NCI-H2081 (cell line): Measurements from ENCODE around the gene KCNV2.

Source experiments
- DNase-seq, 2 experiments: peaks; one replicate each; lab custom pipeline; 2025; lab: John Stamatoyannopoulos, UW

The KCNV2 gene

GRCh38 chr9:2720179-2720654 is 2.9 kb downstream of the KCNV2 start:
- no peak for DNase-seq

GRCh38 chr9:2722715-2723114 is 5.4 kb downstream of the KCNV2 start:
- DNase-seq: no peak

DNA sequence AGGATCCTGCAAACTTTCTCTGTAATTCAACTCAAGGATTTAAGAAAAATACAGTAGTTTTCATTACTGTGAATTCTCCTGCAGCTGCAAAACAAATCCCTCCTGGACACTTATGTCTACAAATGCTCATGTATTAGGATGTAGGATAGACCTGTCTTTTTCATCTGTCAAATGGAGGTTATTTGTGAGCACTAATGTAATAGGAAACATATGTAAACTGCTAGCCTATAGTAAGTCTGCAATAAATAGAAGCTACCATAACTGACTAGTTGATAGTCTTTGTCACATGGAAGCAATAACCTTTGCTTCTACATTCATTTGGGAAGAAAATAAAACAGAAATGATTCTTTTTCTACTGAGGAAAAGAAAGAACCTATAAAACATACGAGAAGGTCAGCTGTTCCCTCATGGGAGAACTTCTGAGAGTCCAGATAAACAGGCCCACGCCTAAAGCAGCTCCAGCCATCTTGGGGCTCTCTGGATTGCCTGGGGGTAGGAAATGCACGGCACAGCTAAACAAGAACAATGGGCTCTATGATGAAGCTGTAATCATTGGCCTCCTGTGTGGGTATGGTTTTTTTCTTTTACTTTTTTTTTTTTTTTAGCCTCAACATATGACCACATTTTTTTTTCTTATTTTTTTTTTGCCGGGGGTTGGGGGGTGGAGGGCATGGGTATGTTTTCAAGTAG is 6.2 kb downstream of the KCNV2 start:
- DNase-seq: no peak

DNA sequence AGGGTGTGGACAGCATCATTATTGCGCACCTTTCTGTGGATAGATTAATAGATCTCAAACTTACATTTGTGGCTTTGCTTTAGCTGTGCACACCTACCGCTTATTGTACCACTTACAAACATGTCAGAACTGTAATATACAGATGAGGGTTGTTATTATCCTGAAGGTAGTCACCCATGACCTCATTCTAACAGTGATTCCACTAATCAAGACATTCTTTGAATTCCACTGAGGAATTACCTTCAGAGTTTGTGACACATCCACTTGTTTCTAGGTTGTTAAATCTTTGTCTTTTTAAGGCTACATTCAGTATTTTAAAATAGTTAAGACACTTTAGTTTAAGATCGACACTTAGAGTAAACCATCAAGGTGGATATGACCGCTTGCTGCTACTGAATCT is 7.8 kb downstream of the KCNV2 start:
- no peak for DNase-seq

GRCh38 chr9:2725898-2726649 is 8.8 kb downstream of the KCNV2 start:
- no peak for DNase-seq

DNA sequence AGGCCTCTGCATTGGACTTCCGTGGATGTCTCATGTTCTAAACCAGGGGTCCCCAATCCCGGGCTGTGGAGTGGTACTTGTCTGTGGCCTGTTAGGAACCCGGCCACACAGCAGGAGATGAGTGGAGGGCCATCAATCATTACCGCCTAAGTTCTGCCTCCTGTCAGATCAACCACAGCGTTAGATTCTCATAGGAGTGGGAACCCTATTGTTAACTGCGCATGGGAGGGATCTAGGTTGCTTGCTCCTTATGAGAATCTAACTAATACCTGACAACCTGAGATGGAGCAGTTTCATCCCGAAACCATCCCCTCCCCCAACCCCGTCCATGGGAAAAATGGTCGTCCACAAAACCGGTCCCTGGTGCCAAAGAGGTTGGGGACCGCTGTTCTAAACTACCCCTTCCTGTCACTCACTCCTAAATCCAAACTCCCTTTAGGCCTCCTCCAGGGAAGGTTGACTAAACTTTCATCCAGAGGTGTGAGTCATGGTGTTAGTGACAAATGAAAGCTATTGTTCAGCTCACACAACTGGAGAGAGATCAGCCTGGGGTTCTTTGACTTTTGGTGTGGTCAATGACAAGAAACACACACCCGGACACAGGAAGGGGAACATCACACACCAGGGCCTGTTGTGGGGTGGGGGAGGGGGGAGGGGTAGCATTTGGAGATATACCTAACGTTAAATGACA is 9.5 kb downstream of the KCNV2 start:
- no peak for DNase-seq

DNA sequence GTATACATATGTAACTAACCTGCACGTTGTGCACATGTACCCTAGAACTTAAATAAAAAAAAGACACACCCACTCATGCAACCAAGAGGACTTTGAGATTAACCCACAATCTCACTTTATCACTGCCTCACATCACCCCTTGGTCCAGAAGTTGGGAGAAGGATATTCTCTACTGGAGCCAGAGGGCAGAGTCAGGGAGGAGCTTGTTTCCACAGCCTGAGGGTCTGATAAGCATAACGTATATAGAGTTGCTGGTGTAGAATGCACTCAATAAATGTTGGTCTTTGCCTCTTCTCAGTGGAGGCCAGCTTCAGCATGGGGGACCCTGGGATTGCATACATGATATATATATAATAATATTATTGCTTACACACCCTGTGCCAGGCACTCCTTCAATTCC is 10.1 kb downstream of the KCNV2 start:
- DNase-seq: no peak

GRCh38 chr9:2727966-2728613 is 10.8 kb downstream of the KCNV2 start:
- DNase-seq: peak; percentile 60 to 77

- no peak for DNase-seq
Observed at GRCh38 chr9:2729003-2729402, 11.7 kb downstream of the KCNV2 start.

DNA sequence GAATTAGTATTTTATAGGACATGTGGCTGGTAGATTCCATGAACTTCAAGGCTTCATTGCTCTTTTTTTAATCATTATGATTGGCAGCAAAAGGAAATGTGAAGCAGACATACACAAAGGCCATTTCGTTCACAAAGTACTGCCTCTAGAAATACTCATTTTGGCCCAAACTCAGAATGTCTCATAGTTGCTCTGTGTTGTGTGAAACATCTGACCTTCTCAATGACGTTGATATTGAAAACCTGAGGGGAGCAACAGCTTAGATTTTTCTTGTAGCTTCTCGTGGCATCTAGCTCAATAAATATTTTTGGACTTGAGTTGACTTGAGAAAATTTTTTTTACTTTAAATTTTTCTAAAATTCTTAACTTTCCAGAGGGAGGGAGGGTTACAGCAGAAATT is 12.4 kb downstream of the KCNV2 start:
- DNase-seq: no peak

DNA sequence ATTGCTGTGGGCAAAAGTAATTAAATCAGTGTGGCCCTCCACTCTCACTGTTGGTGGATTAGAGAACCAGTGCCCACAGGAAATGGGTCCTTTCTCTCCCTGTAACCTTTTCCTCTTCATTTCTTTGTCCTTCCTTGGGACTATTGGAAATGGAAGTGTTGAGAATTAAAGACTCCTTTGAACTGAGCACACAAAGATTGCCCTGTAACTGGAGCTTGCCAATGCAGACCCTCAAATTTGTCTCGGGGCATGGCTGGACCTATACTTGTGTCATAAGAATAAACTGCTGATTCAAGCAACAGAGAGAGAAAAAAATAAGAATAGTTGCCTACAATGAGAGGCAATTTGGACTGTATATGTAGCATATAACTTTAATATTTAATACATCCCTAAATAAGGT is 13.7 kb downstream of the KCNV2 start:
- no peak for DNase-seq

DNA sequence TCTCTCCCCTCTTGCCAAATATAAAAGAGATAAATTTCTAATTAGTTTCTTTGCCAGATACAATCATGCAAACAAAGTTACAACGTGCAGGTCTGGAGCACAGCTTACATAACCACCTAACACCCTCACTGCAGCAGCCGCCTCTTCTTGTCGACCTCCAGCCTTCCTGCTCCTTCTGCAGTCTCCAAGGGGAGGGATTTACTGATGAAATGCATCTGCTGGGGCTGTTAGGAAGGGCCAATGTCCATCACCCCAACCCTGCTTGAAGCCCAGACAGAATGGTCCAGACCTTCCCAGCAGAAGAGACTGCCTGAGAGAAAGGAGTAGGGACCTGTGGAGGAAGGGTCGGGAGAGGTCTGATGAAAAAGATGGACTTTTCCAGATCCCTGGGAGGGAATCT is 15.2 kb downstream of the KCNV2 start:
- DNase-seq: no peak

DNA sequence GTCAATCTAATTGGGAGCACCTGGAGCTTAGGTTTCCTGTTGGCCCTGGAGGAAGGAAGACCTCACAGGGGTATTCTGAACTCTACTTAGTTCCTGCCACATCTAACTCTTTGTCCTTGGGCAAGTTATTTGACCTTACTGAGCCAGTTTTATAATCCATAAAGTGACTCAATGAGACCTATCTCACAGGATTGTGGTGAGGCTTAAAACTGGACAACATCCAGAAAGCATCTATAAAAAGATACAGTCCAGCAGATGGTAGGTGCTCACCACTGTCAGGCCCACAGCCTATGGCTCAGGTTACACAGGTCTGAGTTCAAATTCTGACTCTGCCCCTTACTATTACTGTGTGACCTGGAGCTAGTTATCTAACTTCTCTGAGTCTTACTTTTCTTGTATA is 23.3 kb downstream of the KCNV2 start:
- DNase-seq: no peak

DNA sequence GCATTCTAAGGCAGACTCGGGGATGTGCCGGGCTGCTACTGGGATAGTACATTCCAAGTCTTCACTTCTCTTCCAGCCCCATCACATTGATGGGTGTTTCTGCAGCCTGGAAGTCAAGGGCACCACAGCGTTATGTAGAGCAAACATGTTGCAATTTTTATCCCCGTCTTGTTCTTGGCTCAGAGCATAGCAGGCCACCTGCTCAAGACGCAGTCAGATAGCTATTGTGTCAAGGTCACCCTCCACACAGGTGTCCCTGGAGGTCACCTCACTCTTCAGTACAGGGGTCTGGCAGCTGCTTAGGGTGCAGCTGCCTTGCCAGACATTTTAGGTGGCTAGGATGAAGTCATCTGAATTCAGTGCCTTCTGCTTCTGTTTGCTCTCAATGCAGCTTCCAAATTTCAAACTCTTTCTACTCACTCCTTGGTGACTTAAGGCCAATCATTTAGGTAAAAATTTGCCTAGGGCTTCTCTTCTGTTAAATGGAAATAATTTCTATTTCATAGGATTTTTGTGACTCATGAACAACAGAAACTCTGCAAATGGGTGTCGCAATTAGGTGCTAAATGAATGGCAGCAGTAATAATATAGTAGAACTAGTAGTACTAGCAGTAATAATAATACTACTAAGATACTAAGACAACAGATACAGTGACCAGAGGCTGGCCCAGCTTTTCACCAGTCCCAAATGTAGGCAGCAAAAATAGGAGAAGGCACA is 24.3 kb downstream of the KCNV2 start:
- no peak for DNase-seq

- DNase-seq: no peak
Observed at GRCh38 chr9:2742214-2742613, 24.9 kb downstream of the KCNV2 start.

- no peak for DNase-seq
Observed at GRCh38 chr9:2743937-2744529, 26.7 kb downstream of the KCNV2 start.

DNA sequence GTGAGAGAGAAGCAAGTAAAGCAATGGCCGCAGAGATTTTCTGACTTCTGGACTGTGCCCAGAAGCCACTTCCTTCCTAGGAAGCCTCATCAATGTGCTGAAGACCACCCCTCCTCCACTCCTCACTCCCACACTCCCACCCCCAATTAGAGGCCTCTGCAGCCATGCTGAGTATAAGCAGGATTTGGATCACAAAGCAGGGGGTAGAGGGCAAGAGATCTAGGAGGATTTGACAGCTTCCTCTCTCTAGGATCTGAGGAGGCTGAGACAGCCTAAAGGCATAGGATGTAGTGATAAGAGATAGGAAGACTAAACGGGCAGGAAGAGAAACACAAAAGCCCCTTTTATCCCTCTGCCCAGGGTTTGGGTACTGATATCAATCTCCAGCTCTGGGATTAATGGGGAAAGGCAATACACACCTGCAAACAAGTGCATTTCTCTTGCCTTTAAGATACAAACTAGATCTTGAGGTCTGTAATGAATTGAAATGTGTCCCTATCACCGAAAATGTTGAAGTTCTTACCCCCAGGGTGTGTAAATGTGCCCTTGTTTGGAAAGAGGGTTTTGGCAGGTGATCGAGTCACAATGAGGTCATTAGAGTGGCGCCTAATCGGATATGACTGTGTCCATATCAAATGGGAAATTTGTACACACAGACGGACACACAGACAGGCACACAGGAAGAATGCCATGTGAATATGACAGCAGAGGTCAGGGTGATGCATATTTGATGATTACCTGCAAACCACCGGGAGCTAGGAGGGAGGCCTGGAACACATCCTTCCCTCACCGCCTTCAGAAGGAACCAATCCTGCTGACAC is 28.5 kb downstream of the KCNV2 start:
- DNase-seq: no peak

- DNase-seq: no peak
Observed at GRCh38 chr9:2749485-2749884, 32.2 kb downstream of the KCNV2 start.

DNA sequence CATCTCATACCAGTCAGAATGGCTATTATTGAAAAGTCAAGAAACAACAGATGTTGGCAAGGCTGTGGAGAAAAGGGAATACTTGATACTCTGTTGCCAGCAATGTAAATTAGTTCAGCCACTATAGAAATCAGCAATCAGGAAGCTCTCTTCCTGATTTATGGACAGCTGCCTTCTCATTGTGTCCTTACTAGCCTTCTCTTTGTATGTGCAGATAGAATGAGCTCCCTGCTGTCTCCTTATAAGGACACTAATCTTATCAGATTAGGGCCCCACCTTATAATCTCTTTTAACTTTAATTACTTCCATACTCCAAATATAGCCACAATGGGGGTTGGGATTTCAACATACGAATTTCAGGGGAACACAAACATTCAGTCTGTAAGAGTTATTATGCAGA is 38.0 kb downstream of the KCNV2 start:
- DNase-seq: peak; percentile 37 to 78

DNA sequence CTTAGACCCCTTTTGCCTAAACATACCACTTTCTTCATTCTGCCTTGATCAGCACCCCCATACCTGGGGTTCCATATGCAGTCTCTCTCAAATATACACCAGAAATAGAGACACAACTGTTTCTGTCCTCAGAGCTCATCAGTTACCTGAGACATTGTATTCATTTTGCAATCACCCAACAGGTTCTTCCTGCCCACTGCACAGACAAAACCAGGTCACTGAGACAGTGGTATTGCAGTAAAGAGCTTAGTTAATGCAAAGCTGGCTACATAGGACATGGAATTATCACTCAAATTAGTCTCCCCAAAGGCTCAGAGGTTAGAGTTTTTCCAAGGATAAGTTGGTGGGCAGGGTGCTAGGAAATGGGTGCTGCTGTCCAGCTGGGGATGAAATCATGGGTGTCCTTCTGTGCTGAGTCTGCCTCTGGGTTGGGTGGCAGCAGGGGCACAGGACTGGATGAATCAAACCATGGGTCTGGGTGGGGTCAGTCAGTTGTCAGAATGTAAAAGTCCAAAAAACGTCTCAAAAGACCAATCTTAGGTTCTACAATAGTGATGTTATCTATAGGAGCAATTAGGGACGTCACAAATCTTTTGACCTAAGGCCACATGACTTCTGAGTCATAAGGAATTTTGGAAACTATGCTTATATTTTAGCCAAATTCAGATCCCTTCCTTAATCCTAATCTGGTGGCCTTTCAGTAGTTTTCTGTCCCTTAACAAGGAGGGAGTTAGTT is 41.0 kb downstream of the KCNV2 start:
- DNase-seq: no peak
